Measurements from ENCODE around the gene ADGRL3. TPM values are rescaled to one million over a fixed set of nuclear protein-coding genes. Genes with fewer than 3 reads are reported as not detected.
"Not testable (repeated sequence)": the region's sequence is repeated elsewhere in the genome, so short reads cannot be mapped to it uniquely, and the experiment has no call there.

The ADGRL3 gene
- total RNA-seq, 2 donors from 2014 or later = 4.0 to 5.2 TPM

GRCh38 chr4:61319156-61319555 is 119.0 kb downstream of the ADGRL3 start:
- ATAC-seq = no peak
- DNase-seq = no peak
- intact Hi-C loops (cut with DNase I, micrococcal nuclease) = no loop called here

GRCh38 chr4:61320154-61320553 is 120.0 kb downstream of the ADGRL3 start:
- intact Hi-C loops (cut with DNase I, micrococcal nuclease) = no loop called here
- DNase-seq (no peak), ATAC-seq (no peak)

GRCh38 chr4:61320631-61321030 is 120.5 kb downstream of the ADGRL3 start:
- DNase-seq (no peak), ATAC-seq (no peak)
- intact Hi-C loops (cut with DNase I, micrococcal nuclease) = no loop called here

DNA sequence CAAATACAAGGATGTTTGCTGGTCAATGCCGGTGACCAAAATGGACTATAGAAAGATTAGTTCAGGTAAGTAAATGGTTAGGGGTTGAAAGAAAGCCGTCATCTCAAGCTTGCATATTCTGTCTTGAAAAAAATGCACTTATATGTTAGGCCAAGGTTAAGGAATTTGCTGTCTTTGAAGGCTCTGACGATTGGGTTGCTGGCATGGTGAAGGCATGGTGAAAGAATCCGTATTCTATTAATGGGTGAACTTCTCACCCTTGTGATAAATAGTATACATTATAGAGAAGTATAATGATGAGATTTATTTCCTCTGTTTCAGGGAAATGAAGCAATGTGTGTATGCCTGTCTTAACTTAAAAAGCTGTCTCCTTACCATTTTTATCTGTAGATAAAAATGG is 132.6 kb downstream of the ADGRL3 start:
- DNase-seq (no peak), ATAC-seq (no peak)
- intact Hi-C loops (cut with DNase I, micrococcal nuclease) = no loop called here

DNA sequence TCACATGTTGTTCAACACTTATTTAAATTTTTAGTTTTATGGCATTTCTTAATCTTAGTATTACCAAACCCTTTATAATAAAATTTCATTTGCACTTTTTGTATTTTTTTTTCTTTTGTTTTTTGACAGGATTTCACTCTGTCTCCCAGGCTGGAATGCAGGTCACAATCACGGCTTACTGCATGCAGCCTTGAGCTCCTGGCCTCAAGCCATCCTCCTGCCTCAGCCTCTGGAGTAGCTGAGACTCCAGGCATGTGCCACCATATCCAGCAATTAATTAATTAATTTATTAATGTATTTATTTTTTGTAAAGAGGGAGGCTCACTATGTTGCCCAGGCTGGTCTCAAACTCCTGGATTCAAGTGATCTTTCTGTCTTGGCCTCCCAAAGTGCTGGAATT is 133.4 kb downstream of the ADGRL3 start:
- DNase-seq = no peak
- no peak for ATAC-seq
- intact Hi-C loops (cut with DNase I, micrococcal nuclease) = no loop called here

- intact Hi-C loops (cut with DNase I, micrococcal nuclease) = no loop called here
- ATAC-seq (no peak), DNase-seq (no peak)
Observed at GRCh38 chr4:61335241-61335763, 135.2 kb downstream of the ADGRL3 start.

DNA sequence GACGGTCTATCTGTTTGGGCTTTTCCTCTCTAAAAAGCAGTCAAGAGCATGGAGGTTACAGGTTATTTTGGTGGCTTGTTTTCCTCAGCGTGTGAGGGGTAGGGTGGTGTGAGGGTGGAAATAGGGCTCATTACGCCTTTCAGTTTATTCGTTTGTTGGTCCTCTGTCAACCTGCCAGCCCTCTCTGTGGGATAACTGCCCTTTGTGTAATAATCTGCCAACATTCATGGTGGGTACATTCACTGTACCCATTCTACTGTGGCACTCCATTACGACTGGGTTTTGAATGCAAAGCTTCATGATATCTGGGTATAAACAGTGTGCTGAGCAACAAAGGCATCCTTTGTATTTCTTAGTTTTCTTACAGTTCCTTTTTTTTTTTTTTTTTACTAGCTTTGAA is 136.4 kb downstream of the ADGRL3 start:
- intact Hi-C loops (cut with DNase I, micrococcal nuclease) = no loop called here
- ATAC-seq (no peak), DNase-seq (no peak)

GRCh38 chr4:61336916-61337315 is 136.8 kb downstream of the ADGRL3 start:
- intact Hi-C loops (cut with DNase I, micrococcal nuclease) = no loop called here
- ATAC-seq (no peak), DNase-seq (no peak)

- ATAC-seq (no peak), DNase-seq (no peak)
- intact Hi-C loops (cut with DNase I, micrococcal nuclease) = no loop called here
Observed at GRCh38 chr4:61342061-61342460, 141.9 kb downstream of the ADGRL3 start.

GRCh38 chr4:61350932-61351331 is 150.8 kb downstream of the ADGRL3 start:
- DNase-seq = no peak
- ATAC-seq = no peak
- intact Hi-C loops (cut with DNase I, micrococcal nuclease) = no loop called here

DNA sequence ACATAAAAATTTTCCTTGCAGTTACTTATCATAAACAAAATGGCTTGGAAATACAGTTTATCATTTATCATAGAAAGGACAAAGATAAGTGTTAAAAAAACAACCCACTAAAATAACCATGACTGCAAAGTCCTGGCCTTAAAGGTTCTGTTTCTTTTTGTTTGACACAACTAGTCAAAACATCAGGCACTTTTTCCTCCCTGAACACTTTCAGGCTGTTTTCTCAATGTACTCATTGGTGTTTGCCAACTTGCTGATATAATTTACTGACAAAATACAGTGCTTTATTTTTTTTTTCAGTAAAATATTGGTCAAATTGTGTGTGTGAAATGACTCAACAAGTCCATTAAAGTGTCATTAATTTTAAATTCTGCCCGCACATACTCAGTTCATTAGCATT is 156.6 kb downstream of the ADGRL3 start:
- intact Hi-C loops (cut with DNase I, micrococcal nuclease) = no loop called here
- ATAC-seq = no peak

DNA sequence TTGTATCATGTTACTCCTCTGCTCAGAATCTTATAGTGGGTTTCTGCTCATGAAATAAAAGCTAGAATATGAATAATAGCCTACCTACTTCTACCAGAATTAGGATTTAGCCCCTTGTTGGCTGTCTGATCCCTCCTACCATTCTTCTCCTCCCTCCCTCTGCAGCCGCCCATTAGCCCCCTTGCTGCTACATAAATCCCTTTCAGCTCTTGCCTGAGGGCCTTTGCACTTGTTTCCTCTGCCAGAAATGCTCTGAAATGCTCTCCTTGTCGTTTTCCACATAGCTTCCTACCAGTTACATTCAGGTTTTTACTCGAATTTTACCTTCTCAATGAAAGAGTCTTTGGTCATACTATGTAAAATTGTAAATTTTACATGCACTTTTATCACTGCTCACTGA is 159.2 kb downstream of the ADGRL3 start:
- ATAC-seq (no peak), DNase-seq (no peak)
- intact Hi-C loops (cut with DNase I, micrococcal nuclease) = no loop called here

More for the DNA sequence above, 156.6 kb downstream of the ADGRL3 start:
- DNase-seq = no peak

DNA sequence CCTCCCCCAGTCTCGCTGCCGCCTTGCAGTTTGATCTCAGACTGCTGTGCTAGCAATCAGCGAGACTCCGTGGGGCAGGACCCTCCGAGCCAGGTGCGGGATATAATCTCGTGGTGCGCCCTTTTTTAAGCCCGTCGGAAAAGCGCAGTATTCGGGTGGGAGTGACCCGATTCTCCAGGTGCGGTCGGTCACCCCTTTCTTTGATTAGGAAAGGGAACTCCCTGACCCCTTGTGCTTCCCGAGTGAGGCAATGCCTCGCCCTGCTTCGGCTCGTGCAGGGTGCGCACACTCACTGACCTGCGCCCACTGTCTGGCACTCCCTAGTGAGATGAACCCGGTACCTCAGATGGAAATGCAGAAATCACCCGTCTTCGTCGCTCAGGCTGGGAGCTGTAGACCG is 172.7 kb downstream of the ADGRL3 start:
- intact Hi-C loops (cut with DNase I, micrococcal nuclease); ATAC-seq; DNase-seq: not testable (repeated sequence)

DNA sequence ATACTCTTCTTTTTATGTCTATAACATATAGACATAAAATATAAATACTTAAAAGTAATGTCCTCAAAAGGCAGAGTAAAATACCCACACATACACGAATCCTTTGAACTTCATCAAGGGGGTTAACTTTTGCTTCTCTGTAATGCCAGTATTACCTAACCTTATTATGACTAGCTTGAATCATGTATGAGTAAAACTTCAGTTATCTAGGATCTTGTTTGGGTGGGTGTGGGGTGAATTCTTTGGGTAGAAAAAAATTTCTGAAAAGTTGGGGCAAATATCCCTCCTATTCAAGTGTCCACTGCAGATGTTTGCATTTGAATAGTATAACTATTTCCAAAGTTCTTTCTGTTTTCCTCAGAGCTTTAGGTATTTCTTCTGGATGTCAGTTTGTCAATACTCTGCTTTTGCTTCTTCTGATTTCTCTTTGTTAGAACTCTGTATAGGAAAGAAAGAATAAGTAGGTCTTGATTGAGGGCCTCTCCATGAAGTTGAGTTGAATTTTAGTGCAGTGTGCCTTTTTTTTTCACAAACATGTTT is 173.8 kb downstream of the ADGRL3 start:
- intact Hi-C loops (cut with DNase I, micrococcal nuclease) = no loop called here
- no peak for DNase-seq
- no peak for ATAC-seq

- ATAC-seq (no peak), DNase-seq (no peak)
- intact Hi-C loops (cut with DNase I, micrococcal nuclease) = no loop called here
Observed at GRCh38 chr4:61374447-61374891, 174.3 kb downstream of the ADGRL3 start.

DNA sequence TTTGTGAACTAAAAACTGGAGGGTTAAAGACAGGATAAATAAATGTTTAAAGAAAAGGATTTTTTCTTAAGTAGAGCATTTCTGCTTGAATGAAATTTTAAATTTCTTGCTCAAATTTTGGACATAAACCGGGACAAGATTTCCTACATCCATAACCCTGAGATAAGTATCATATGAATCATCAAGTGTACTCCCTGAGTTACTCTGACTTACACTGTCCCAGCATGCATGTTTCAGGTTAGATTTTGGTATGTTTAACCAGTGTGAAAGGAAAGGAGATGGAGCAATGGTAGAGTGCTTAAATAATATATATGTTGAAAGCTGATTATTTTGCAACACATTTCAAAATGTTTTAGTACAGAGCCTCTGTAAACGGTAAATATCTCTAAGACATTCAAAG is 175.2 kb downstream of the ADGRL3 start:
- ATAC-seq (no peak), DNase-seq (no peak)
- intact Hi-C loops (cut with DNase I, micrococcal nuclease) = no loop called here

DNA sequence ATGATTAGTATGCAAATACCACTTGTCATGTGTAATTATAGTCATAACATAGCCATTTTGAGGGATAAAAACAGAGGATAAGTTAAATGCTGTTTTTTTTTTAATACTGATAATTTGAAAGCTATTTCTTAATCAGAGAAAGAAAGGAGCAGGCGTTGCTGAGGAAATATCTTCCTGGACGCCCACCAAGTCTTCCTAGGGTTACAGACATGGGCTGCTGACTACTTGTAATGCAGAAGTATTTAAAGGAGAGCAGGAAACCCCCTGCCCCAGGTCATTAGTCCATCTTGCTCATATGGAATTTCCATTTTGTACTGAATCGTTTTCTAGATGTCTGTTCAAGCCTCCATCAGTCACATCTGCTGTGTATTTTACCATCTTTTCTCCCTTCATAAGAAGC is 176.2 kb downstream of the ADGRL3 start:
- DNase-seq (no peak), ATAC-seq (no peak)
- intact Hi-C loops (cut with DNase I, micrococcal nuclease) = no loop called here

DNA sequence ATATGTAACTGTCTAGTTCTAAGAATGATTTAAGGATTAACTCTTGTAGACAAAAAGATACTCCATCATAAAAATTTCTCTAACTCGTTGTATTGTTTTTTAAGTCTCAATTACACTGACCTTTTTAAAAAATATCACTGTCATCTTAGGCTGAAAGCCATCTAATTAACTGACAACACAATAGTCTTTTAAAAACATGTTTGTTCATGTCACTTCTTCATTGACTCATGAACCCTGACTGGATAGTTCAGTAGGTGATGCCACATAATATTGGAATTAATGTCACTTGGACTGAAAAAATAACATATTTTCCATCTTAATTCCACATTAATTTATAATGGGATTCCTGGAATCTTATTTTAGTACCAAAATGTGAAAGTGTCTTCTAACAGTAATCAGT is 179.3 kb downstream of the ADGRL3 start:
- ATAC-seq (no peak), DNase-seq (no peak)

DNA sequence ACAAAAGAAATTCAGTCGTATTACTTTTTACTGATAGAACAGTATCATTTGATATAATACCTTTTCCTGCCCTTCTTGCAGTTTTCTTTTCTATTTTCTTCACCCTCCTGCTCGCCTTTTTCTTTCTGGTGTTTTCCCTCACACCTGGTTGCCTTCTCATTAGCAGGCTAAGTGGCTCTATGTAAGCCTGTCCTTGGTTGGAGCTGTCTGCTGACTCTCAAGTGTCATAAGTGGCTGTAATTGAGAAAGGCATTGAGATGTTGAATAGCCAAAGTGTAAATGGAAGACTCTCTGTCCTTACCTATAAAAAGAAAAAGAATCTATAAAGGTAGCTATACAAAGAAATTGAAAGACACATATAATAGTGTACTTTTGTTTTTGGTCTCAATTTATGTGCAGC is 180.7 kb downstream of the ADGRL3 start:
- intact Hi-C loops (cut with DNase I, micrococcal nuclease) = no loop called here
- ATAC-seq (no peak), DNase-seq (no peak)

More for the DNA sequence above, 179.3 kb downstream of the ADGRL3 start:
- intact Hi-C loops (cut with DNase I, micrococcal nuclease) = no loop called here

GRCh38 chr4:61385256-61385655 is 185.1 kb downstream of the ADGRL3 start:
- ATAC-seq (no peak), DNase-seq (no peak)
- intact Hi-C loops (cut with DNase I, micrococcal nuclease) = no loop called here

DNA sequence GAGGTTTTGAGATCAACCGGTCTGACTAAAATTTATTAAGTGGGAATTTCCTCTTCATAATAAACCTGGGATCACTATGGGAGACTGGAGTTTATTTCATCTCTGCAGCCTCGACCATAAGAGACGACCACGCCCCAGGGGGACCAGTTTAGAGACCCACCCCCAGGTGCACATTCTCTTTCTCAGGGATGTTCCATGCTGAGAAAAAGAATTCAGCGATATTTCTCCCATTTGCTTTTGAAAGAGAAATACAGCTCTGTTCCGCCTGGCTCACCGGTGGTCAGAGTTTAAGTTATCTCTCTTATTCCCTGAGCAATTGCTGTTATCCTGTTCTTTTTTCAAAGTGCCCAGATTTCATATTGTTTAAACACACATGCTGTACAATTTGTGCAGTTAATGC is 187.2 kb downstream of the ADGRL3 start:
- DNase-seq; intact Hi-C loops (cut with DNase I, micrococcal nuclease); ATAC-seq: not testable (repeated sequence)

Data from left colon (tissue), 2 donors.